Measurements from ENCODE around the gene CPNE1.
"Not testable (repeated sequence)": the region's sequence is repeated elsewhere in the genome, so short reads cannot be mapped to it uniquely, and the experiment has no call there.

Gene CPNE1

GRCh38 chr20:35708502-35708901 is 43.8 kb upstream of the CPNE1 start:
- no peak overlapping the region for H3K4me3 ChIP-seq (ENCODE audit: low read depth, low read length)
- TF ChIP-seq CTCF (IDR thresholded peaks at IDR 0.05; ENCODE audit: borderline replicate concordance, insufficient read depth, low read depth, low read length), result no peak

GRCh38 chr20:35706591-35707529 is 42.2 kb upstream of the CPNE1 start:
- H3K4me3 ChIP-seq (ENCODE audit: low read depth, low read length), result not testable (repeated sequence)

GRCh38 chr20:35705894-35706293 is 41.2 kb upstream of the CPNE1 start:
- not testable (repeated sequence) for H3K4me3 ChIP-seq (ENCODE audit: low read depth, low read length)

GRCh38 chr20:35704514-35705261 is 40.0 kb upstream of the CPNE1 start:
- H3K4me3 ChIP-seq (ENCODE audit: low read depth, low read length), result no peak overlapping the region

GRCh38 chr20:35702824-35703695 is 38.4 kb upstream of the CPNE1 start:
- no peak overlapping the region for H3K4me3 ChIP-seq (ENCODE audit: low read depth, low read length)
- TF ChIP-seq CTCF (IDR thresholded peaks at IDR 0.05; ENCODE audit: borderline replicate concordance, insufficient read depth, low read depth, low read length), result no peak

More at GRCh38 chr20:35704514-35705261, 40.0 kb upstream of the CPNE1 start:
- no peak for TF ChIP-seq CTCF (IDR thresholded peaks at IDR 0.05; ENCODE audit: borderline replicate concordance, insufficient read depth, low read depth, low read length)

GRCh38 chr20:35702051-35702823 is 37.5 kb upstream of the CPNE1 start:
- no peak for TF ChIP-seq CTCF (IDR thresholded peaks at IDR 0.05; ENCODE audit: borderline replicate concordance, insufficient read depth, low read depth, low read length)

GRCh38 chr20:35700625-35701148 is 36.0 kb upstream of the CPNE1 start:
- no peak for TF ChIP-seq CTCF (IDR thresholded peaks at IDR 0.05; ENCODE audit: borderline replicate concordance, insufficient read depth, low read depth, low read length)
- no peak overlapping the region for H3K4me3 ChIP-seq (ENCODE audit: low read depth, low read length)

More at GRCh38 chr20:35702051-35702823, 37.5 kb upstream of the CPNE1 start:
- H3K4me3 ChIP-seq (ENCODE audit: low read depth, low read length), result no peak overlapping the region

Measured in GM12875 (cell line).